GM23338 (cell line): ENCODE data around the gene GLG1. TPM values are rescaled to one million over a fixed set of nuclear protein-coding genes. Genes with fewer than 3 reads are reported as not detected.

Experiments
- ATAC-seq: fragments of 200-7000 bp; cut with Tn5 transposase; 3 replicates; pipeline ENCODE4 v1.9.1; 2020
- DNase-seq: peaks from one replicate; pipeline ENCODE4 v3.0.0-alpha.2; 2015; ENCODE audit warnings: low spot score
- H2AFZ ChIP-seq: fragments of 200-600 bp; sonication (generic); 2 replicates; pipeline ENCODE4 v1.8.0; 2016; ENCODE audit warnings: antibody characterized with exemption, mild to moderate bottlenecking, moderate library complexity
- H3F3A ChIP-seq: fragments of 200-600 bp; sonication (generic); replicated peaks from 2 replicates; pipeline ENCODE4 v1.8.0; 2017; ENCODE audit warnings: antibody characterized with exemption, mixed run types, low read depth
- H3K27ac ChIP-seq: fragments of 200-600 bp; sonication (generic); 2 replicates; pipeline ENCODE4 v1.6.1; 2016; ENCODE audit warnings: low read depth
- H3K27me3 ChIP-seq: fragments of 200-600 bp; sonication (generic); 2 replicates; pipeline ENCODE4 v1.8.0; 2016; ENCODE audit warnings: mild to moderate bottlenecking, mixed run types, moderate library complexity; ENCODE audit not compliant: insufficient read depth
- H3K36me3 ChIP-seq: fragments of 200-600 bp; sonication (generic); 2 replicates; pipeline ENCODE4 v1.8.0; 2016; ENCODE audit warnings: mild to moderate bottlenecking; ENCODE audit not compliant: insufficient read depth
- H3K4me1 ChIP-seq: fragments of 200-600 bp; sonication (generic); 2 replicates; pipeline ENCODE4 v1.8.0; 2016; ENCODE audit warnings: mild to moderate bottlenecking, moderate library complexity; ENCODE audit not compliant: insufficient read depth
- H3K4me2 ChIP-seq: fragments of 200-600 bp; sonication (generic); 2 replicates; pipeline ENCODE4 v1.7.1; 2017; ENCODE audit warnings: mixed run types
- H3K4me3 ChIP-seq: fragments of 200-600 bp; sonication (generic); 2 replicates; pipeline ENCODE4 v1.6.1; 2016; ENCODE audit warnings: mixed run types
- H3K79me2 ChIP-seq: fragments of 200-600 bp; sonication (generic); replicated peaks from 2 replicates; pipeline ENCODE4 v1.8.0; 2017; ENCODE audit warnings: mild to moderate bottlenecking; ENCODE audit not compliant: insufficient read depth
- H3K9me2 ChIP-seq: fragments of 200-600 bp; sonication (generic); 2 replicates; pipeline ENCODE4 v1.8.0; 2017; ENCODE audit not compliant: insufficient read depth
- H4K20me1 ChIP-seq: fragments of 200-600 bp; sonication (generic); replicated peaks from 2 replicates; pipeline ENCODE4 v1.8.0; 2017; ENCODE audit warnings: mild to moderate bottlenecking; ENCODE audit not compliant: insufficient read depth
- H3K27ac Mint-ChIP-seq: 2 replicates; pipeline ENCODE4 v1.8.0; 2020; ENCODE audit warnings: inconsistent platforms, mild to moderate bottlenecking, moderate library complexity, mixed read lengths
- H3K27me3 Mint-ChIP-seq: 3 replicates; pipeline ENCODE4 v1.8.0; 2022; ENCODE audit warnings: low read depth, mild to moderate bottlenecking, moderate library complexity, mixed read lengths, inconsistent platforms; ENCODE audit not compliant: insufficient read depth, poor library complexity
- H3K36me3 Mint-ChIP-seq: 3 replicates; pipeline ENCODE4 v1.8.0; 2021; ENCODE audit warnings: low read depth, mild to moderate bottlenecking, inconsistent platforms, moderate library complexity, mixed read lengths
- H3K4me1 Mint-ChIP-seq: 3 replicates; pipeline ENCODE4 v1.8.0; 2020; ENCODE audit warnings: mild to moderate bottlenecking, inconsistent platforms, mixed read lengths
- H3K4me3 Mint-ChIP-seq: 3 replicates; pipeline ENCODE4 v1.8.0; 2021; ENCODE audit warnings: moderate library complexity, mild to moderate bottlenecking, inconsistent platforms, mixed read lengths
- H3K9me3 Mint-ChIP-seq: 3 replicates; pipeline ENCODE4 v1.8.0; 2020; ENCODE audit warnings: moderate library complexity, mild to moderate bottlenecking, inconsistent platforms, mixed read lengths
- EZH2 ChIP-seq: fragments of 200-600 bp; sonication (generic); IDR thresholded peaks from one replicate; pipeline ENCODE4 v1.8.0; 2017; ENCODE audit warnings: antibody characterized with exemption, mild to moderate bottlenecking, low read depth; ENCODE audit not compliant: unreplicated experiment
- NANOG ChIP-seq: IDR thresholded peaks from 2 replicates; pipeline ENCODE4 v1.6.1; 2016; ENCODE audit warnings: antibody characterized with exemption, borderline replicate concordance
- POLR2AphosphoS5 ChIP-seq: IDR thresholded peaks from 2 replicates; pipeline ENCODE4 v1.6.1; 2016; ENCODE audit warnings: antibody characterized with exemption, low read depth
- STAT1 ChIP-seq: IDR thresholded peaks from one replicate; pipeline ENCODE4 v1.6.1; 2016; ENCODE audit warnings: antibody characterized with exemption; ENCODE audit not compliant: unreplicated experiment
- ZNF114 ChIP-seq: fragments of 250-450 bp; sonication (Bioruptor Pico); IDR thresholded peaks from 2 replicates; pipeline ENCODE4 v1.5.0; 2020; ENCODE audit warnings: mild to moderate bottlenecking, moderate library complexity
- polyA plus RNA-seq: library from polyadenylated mRNA; unstranded; fragments of >200 nt; fragmentation: Nextera tagmentation; extraction: Ambion mirVana; gene quantifications from 2 replicates; pipeline ENCODE4 v1.2.1, GENCODE V29; 2016
- total RNA-seq: library from RNA; depleted of rRNA; stranded (reverse); fragments of >200 nt; shearing (Covaris generic); gene quantifications from 2 replicates; pipeline ENCODE4 v1.2.3, GENCODE V29; 2014
- TF ChIP-seq, protein P1 (sequence below): fragments of 250-450 bp; sonication (Bioruptor Pico); IDR thresholded peaks from 2 replicates; pipeline ENCODE4 v1.5.0; 2020; ENCODE audit warnings: mild to moderate bottlenecking, moderate library complexity
- TF ChIP-seq, protein P2 (sequence below), 2 experiments: fragments of 200-600 bp in 1 of 2; sonication (generic) in 1 of 2; conservative IDR thresholded peaks; 2 replicates each; pipeline versions ENCODE4 v1.5.1 to v1.6.1; 2016 to 2017; ENCODE audit warnings: antibody characterized with exemption in 2 of 2, low read depth in 2 of 2, mild to moderate bottlenecking in 2 of 2, moderate library complexity in 1 of 2

The GLG1 gene
- total and polyA plus RNA-seq, 2 experiments from 2014 or later = 61.2 to 211 TPM

DNA sequence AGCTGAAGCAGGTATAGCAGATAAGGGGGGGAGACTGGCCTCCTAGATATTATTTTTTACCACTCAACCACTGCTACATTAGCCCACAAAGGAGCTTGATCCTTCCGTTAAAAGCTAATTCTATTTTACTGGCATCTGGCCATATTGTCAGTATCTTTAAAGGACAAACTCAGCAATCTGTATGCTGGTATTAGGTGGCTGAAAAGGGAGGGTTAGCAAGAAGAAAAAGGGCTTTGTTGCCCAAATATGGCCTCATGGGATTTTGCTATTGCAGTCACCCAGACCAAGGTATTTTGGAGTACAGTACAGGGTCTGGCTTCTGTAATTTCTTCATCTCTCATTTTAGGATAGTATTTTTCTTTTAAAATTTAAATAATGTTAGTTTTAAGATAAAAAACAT is 45.3 kb upstream of the GLG1 start:
- Histone ChIP-seq H2AFZ (no peak overlapping the region), H3K9me2 (no peaks in the 10 kb centered on the region), H3K27ac (no peak overlapping the region), H3K4me1 (no peaks in the 10 kb centered on the region), H3K36me3 (peaks cover 78% of the 10 kb centered on the region), H3F3A (peaks cover 19% of the 10 kb centered on the region), H3K4me2 (no peak overlapping the region), H3K4me3 (no peak overlapping the region), H3K79me2 (peaks cover 91% of the 10 kb centered on the region), H4K20me1 (peaks cover 74% of the 10 kb centered on the region), H3K27me3 (no peaks in the 10 kb centered on the region)
- Mint-ChIP-seq H3K4me3 (no peak overlapping the region), H3K4me1 (no peaks in the 10 kb centered on the region), H3K9me3 (no peaks in the 10 kb centered on the region; the same call in 2 of the 3 replicates), H3K27me3 (peaks cover 1% of the 10 kb centered on the region), H3K27ac (no peak overlapping the region), H3K36me3 (peaks cover 77% of the 10 kb centered on the region)
- ATAC-seq = no peak
- DNase-seq = no peak
- no peak for TF ChIP-seq ZNF114 (CRISPR knock-in tag)
- TF ChIP-seq, protein P1, sequence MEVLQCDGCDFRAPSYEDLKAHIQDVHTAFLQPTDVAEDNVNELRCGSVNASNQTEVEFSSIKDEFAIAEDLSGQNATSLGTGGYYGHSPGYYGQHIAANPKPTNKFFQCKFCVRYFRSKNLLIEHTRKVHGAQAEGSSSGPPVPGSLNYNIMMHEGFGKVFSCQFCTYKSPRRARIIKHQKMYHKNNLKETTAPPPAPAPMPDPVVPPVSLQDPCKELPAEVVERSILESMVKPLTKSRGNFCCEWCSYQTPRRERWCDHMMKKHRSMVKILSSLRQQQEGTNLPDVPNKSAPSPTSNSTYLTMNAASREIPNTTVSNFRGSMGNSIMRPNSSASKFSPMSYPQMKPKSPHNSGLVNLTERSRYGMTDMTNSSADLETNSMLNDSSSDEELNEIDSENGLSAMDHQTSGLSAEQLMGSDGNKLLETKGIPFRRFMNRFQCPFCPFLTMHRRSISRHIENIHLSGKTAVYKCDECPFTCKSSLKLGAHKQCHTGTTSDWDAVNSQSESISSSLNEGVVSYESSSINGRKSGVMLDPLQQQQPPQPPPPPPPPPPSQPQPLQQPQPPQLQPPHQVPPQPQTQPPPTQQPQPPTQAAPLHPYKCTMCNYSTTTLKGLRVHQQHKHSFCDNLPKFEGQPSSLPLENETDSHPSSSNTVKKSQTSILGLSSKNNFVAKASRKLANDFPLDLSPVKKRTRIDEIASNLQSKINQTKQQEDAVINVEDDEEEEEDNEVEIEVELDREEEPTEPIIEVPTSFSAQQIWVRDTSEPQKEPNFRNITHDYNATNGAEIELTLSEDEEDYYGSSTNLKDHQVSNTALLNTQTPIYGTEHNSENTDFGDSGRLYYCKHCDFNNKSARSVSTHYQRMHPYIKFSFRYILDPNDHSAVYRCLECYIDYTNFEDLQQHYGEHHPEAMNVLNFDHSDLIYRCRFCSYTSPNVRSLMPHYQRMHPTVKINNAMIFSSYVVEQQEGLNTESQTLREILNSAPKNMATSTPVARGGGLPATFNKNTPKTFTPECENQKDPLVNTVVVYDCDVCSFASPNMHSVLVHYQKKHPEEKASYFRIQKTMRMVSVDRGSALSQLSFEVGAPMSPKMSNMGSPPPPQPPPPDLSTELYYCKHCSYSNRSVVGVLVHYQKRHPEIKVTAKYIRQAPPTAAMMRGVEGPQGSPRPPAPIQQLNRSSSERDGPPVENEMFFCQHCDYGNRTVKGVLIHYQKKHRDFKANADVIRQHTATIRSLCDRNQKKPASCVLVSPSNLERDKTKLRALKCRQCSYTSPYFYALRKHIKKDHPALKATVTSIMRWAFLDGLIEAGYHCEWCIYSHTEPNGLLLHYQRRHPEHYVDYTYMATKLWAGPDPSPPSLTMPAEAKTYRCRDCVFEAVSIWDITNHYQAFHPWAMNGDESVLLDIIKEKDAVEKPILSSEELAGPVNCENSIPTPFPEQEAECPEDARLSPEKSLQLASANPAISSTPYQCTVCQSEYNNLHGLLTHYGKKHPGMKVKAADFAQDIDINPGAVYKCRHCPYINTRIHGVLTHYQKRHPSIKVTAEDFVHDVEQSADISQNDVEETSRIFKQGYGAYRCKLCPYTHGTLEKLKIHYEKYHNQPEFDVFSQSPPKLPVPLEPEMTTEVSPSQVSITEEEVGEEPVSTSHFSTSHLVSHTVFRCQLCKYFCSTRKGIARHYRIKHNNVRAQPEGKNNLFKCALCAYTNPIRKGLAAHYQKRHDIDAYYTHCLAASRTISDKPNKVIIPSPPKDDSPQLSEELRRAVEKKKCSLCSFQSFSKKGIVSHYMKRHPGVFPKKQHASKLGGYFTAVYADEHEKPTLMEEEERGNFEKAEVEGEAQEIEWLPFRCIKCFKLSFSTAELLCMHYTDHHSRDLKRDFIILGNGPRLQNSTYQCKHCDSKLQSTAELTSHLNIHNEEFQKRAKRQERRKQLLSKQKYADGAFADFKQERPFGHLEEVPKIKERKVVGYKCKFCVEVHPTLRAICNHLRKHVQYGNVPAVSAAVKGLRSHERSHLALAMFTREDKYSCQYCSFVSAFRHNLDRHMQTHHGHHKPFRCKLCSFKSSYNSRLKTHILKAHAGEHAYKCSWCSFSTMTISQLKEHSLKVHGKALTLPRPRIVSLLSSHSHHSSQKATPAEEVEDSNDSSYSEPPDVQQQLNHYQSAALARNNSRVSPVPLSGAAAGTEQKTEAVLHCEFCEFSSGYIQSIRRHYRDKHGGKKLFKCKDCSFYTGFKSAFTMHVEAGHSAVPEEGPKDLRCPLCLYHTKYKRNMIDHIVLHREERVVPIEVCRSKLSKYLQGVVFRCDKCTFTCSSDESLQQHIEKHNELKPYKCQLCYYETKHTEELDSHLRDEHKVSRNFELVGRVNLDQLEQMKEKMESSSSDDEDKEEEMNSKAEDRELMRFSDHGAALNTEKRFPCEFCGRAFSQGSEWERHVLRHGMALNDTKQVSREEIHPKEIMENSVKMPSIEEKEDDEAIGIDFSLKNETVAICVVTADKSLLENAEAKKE (CRISPR knock-in tag) = no peak
- TF ChIP-seq EZH2 = no peak
- TF ChIP-seq STAT1 = no peak
- TF ChIP-seq POLR2AphosphoS5 = no peak
- TF ChIP-seq, protein P2, sequence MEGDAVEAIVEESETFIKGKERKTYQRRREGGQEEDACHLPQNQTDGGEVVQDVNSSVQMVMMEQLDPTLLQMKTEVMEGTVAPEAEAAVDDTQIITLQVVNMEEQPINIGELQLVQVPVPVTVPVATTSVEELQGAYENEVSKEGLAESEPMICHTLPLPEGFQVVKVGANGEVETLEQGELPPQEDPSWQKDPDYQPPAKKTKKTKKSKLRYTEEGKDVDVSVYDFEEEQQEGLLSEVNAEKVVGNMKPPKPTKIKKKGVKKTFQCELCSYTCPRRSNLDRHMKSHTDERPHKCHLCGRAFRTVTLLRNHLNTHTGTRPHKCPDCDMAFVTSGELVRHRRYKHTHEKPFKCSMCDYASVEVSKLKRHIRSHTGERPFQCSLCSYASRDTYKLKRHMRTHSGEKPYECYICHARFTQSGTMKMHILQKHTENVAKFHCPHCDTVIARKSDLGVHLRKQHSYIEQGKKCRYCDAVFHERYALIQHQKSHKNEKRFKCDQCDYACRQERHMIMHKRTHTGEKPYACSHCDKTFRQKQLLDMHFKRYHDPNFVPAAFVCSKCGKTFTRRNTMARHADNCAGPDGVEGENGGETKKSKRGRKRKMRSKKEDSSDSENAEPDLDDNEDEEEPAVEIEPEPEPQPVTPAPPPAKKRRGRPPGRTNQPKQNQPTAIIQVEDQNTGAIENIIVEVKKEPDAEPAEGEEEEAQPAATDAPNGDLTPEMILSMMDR (conservative IDR thresholded peaks at IDR 0.05; ENCODE audit: low read depth in 2 of 2) = no peak
- TF ChIP-seq NANOG = no peak
